ENCODE results near the gene TNNI3.

TNNI3 gene

GRCh38 chr19:55146078-55146704, 11.3 kb downstream of the TNNI3 start:
- Histone ChIP-seq H3K9me3 (no peaks in the 10 kb centered on the region), H3K27me3 (peaks cover 65% of the 10 kb centered on the region), H3K4me1 (no peaks in the 10 kb centered on the region), H3K4me3 (ENCODE audit: low read depth, low read length) (no peak overlapping the region), H3K36me3 (no peaks in the 10 kb centered on the region)
- DNase-seq, result no peak
- peak; percentile 41 for TF ChIP-seq CTCF (IDR thresholded peaks at IDR 0.05; ENCODE audit: low read depth, low read length)

GRCh38 chr19:55145232-55145631, 12.3 kb downstream of the TNNI3 start:
- H3K4me3 ChIP-seq (ENCODE audit: low read depth, low read length), result no peak overlapping the region
- H3K36me3 ChIP-seq, result no peaks in the 10 kb centered on the region
- no peak for TF ChIP-seq CTCF (IDR thresholded peaks at IDR 0.05; ENCODE audit: low read depth, low read length)
- H3K4me1 ChIP-seq, result no peaks in the 10 kb centered on the region
- no peaks in the 10 kb centered on the region for H3K9me3 ChIP-seq
- no peak for DNase-seq
- H3K27me3 ChIP-seq, result peaks cover 60% of the 10 kb centered on the region

GRCh38 chr19:55141696-55142095, 15.8 kb downstream of the TNNI3 start:
- DNase-seq, result no peak
- H3K36me3 ChIP-seq, result no peaks in the 10 kb centered on the region
- TF ChIP-seq CTCF (IDR thresholded peaks at IDR 0.05; ENCODE audit: low read depth, low read length), result no peak

GRCh38 chr19:55137915-55138314, 19.6 kb downstream of the TNNI3 start:
- H3K4me1 ChIP-seq, result no peaks in the 10 kb centered on the region
- peaks cover 44% of the 10 kb centered on the region for H3K27me3 ChIP-seq
- H3K9me3 ChIP-seq, result no peaks in the 10 kb centered on the region
- DNase-seq, result no peak
- H3K4me3 ChIP-seq (ENCODE audit: low read depth, low read length), result no peak overlapping the region
- no peaks in the 10 kb centered on the region for H3K36me3 ChIP-seq
- TF ChIP-seq CTCF (IDR thresholded peaks at IDR 0.05; ENCODE audit: low read depth, low read length), result no peak

More at GRCh38 chr19:55141696-55142095, 15.8 kb downstream of the TNNI3 start:
- no peaks in the 10 kb centered on the region for H3K4me1 ChIP-seq
- peaks cover 42% of the 10 kb centered on the region for H3K27me3 ChIP-seq
- H3K9me3 ChIP-seq, result no peaks in the 10 kb centered on the region
- no peak overlapping the region for H3K4me3 ChIP-seq (ENCODE audit: low read depth, low read length)

GRCh38 chr19:55136399-55137102, 21.0 kb downstream of the TNNI3 start:
- no peak overlapping the region for H3K4me3 ChIP-seq (ENCODE audit: low read depth, low read length)
- H3K4me1 ChIP-seq, result no peaks in the 10 kb centered on the region
- H3K36me3 ChIP-seq, result no peaks in the 10 kb centered on the region

More at GRCh38 chr19:55136399-55137102, 21.0 kb downstream of the TNNI3 start:
- TF ChIP-seq CTCF (IDR thresholded peaks at IDR 0.05; ENCODE audit: low read depth, low read length), result no peak
- DNase-seq, result no peak
- H3K9me3 ChIP-seq, result no peaks in the 10 kb centered on the region
- H3K27me3 ChIP-seq, result peaks cover 44% of the 10 kb centered on the region

Data from BE2C (cell line).